ENCODE data around the gene VGLL2.

- TF ChIP-seq CTCF (conservative IDR thresholded peaks at IDR 0.05 in 1 of 2, IDR thresholded peaks at IDR 0.05 in 1 of 2; ENCODE audit: extremely low read depth in 1 of 2, insufficient read depth in 1 of 2, low read depth in 1 of 2, low read length in 2 of 2) (no peak), EZH2 (IDR thresholded peaks at IDR 0.05; ENCODE audit: borderline replicate concordance, low read length) (no peak)
Observed at GRCh38 chr6:117262799-117263198, 2.6 kb upstream of the VGLL2 start.

Measured in mammary epithelial cell (primary cell).